Adrenal gland (tissue), 12 donors: ENCODE data around the gene RTP2. TPM values are rescaled to one million over a fixed set of nuclear protein-coding genes. Genes with fewer than 3 reads are reported as not detected.

Experiments
- DNase-seq, 7 donors: peaks; one replicate each; pipeline ENCODE4 v3.0.0-alpha.2; 2019 to 2020
- H3K27ac ChIP-seq, 5 donors: fragments of 200-600 bp; sonication (generic) in 4 of 5; 1 replicate in 3 of 5; 2 replicates in 2 of 5; pipeline versions ENCODE4 v1.5.1 to v1.8.0; 2016 to 2020; ENCODE audit warnings: mild to moderate bottlenecking in 1 of 5
- H3K27me3 ChIP-seq: fragments of 200-600 bp; 2 replicates; pipeline ENCODE4 v1.8.0; 2021
- H3K36me3 ChIP-seq, 2 donors: fragments of 200-600 bp; replicated peaks in 1 of 2; 1 replicate in 1 of 2; 2 replicates in 1 of 2; pipeline versions ENCODE4 v1.5.1 to v1.8.0; 2018 to 2022
- H3K4me1 ChIP-seq, 2 donors: fragments of 200-600 bp; replicated peaks in 1 of 2; 1 replicate in 1 of 2; 2 replicates in 1 of 2; pipeline versions ENCODE4 v1.5.1 to v1.8.0; 2018 to 2021
- H3K4me3 ChIP-seq, 4 donors: fragments of 200-600 bp; sonication (generic) in 3 of 4; one replicate each; pipeline ENCODE4 v1.5.1; 2016 to 2018
- H3K9me3 ChIP-seq, 3 donors: fragments of 200-600 bp; sonication (generic) in 1 of 3; replicated peaks in 1 of 3; 1 replicate in 2 of 3; 2 replicates in 1 of 3; pipeline versions ENCODE4 v1.5.1 to v1.8.0; 2016 to 2021
- CTCF ChIP-seq, 6 experiments: fragments of 450-650 bp in 4 of 6; fragments of 200-600 bp in 2 of 6; sonication (generic) in 1 of 6; IDR thresholded peaks; 1 replicate in 5 of 6; 2 replicates in 1 of 6; pipeline versions ENCODE4 v1.5.1 to v1.8.0; 2016 to 2021; ENCODE audit warnings: antibody characterized with exemption in 6 of 6, mild to moderate bottlenecking in 2 of 6, moderate library complexity in 1 of 6
- POLR2A ChIP-seq, 2 donors: fragments of 450-650 bp; IDR thresholded peaks; one replicate each; pipeline ENCODE4 v1.6.1; 2017; ENCODE audit warnings: antibody characterized with exemption in 2 of 2, mild to moderate bottlenecking in 2 of 2, moderate library complexity in 1 of 2
- WGBS, 4 donors: extraction: QIAGEN DNeasy Blood & Tissue Kit in 2 of 4; methylation state at CpG; one replicate each; pipeline versions ENCODE4 v1.1.5 to v1.1.7; 2013 to 2017; 5-methylcytosine and 5-hydroxymethylcytosine counted together
- intact Hi-C, 2 donors: fragments of 100-400 bp; cut with DNase I; formaldehyde crosslinking; loops; one replicate each; pipeline versions ENCODE4 v1.14.1 to v1.15.0; 2022 to 2023
- polyA plus RNA-seq, 3 donors: library from polyadenylated mRNA; stranded (reverse); fragments of 200-250 nt in 2 of 3; fragments of 350-450 nt in 1 of 3; fragmentation: Illumina TruSeq in 1 of 3; extraction: RNeasy Lipid Tissue Mini Kit (QIAGEN cat#74804) in 1 of 3; gene quantifications; one replicate each; pipeline ENCODE4 v1.2.3, GENCODE V29; 2013 to 2014
- total RNA-seq, 9 donors: library from RNA; depleted of rRNA in 4 of 9; stranded (reverse); fragments of >200 nt in 4 of 9; fragments of 120-200 nt in 1 of 9; fragmentation: NEBNext Ultra II Directional in 1 of 9; extraction: Animal tissue kit (Norgen Biotek cat#: 25700) in 1 of 9; gene quantifications; one replicate each; pipeline versions ENCODE4 v1.1.0 to v1.2.4, GENCODE V29; 2013 to 2023
- donor health status: healthy with polysubstance abuse.
- donor health status: Bipolar disorder and iron deficiency.
- donor health status: DM: yes; HTN: yes; CAD: no.
- donor health status: DM: no; HTN: no; CAD: no.
- donor health status: DM: no; HTN: no; CAD: no.
- donor health status: DM: yes; HTN: yes; CAD: no.

The RTP2 gene
- total and polyA plus RNA-seq, 12 donors = 0.28 TPM; not detected in 11

GRCh38 chr3:187713504-187713903, 11.1 kb upstream of the RTP2 start:
- no peaks in the 10 kb centered on the region for H3K36me3 ChIP-seq
- peaks cover 4 to 17% of the 10 kb centered on the region in 2 donors for H3K4me1 ChIP-seq
- H3K9me3 ChIP-seq = no peaks in the 10 kb centered on the region
- peak overlapping the region in 1 of 4 donors; percentile 17 for H3K4me3 ChIP-seq
- H3K27me3 ChIP-seq = no peaks in the 10 kb centered on the region
- intact Hi-C loops = loop anchor here in 1 of 2 donors (2.0 kb wide), 1 partner anchor 395 kb away; no protein-coding TSS in a partner anchor
- TF ChIP-seq CTCF (IDR thresholded peaks at IDR 0.05) = no peak
- TF ChIP-seq POLR2A (IDR thresholded peaks at IDR 0.05) = no peak
- 54 to 77% (median 67%) methylated on average over 2 of the region's 2 CpGs for WGBS, 4 donors
- DNase-seq = peak in 2 of 7 donors; percentile 46 to 67
- no peak overlapping the region for H3K27ac ChIP-seq

- H3K27me3 ChIP-seq = no peaks in the 10 kb centered on the region
- intact Hi-C loops = no loop called here
- 73 to 83% (median 80%) methylated on average over 4 of the region's 4 CpGs for WGBS, 4 donors
- H3K36me3 ChIP-seq = no peaks in the 10 kb centered on the region
- TF ChIP-seq POLR2A (IDR thresholded peaks at IDR 0.05) (no peak), CTCF (IDR thresholded peaks at IDR 0.05) (no peak)
- no peaks in the 10 kb centered on the region for H3K9me3 ChIP-seq
- DNase-seq = no peak
- peaks cover 0 to 6% of the 10 kb centered on the region in 2 donors for H3K4me1 ChIP-seq
- no peak overlapping the region for H3K27ac ChIP-seq
- no peak overlapping the region for H3K4me3 ChIP-seq
These were observed 6.8 kb upstream of the RTP2 start for GRCh38 chr3:187709155-187709554.

- Histone ChIP-seq H3K9me3 (no peaks in the 10 kb centered on the region), H3K4me3 (no peak overlapping the region), H3K27me3 (no peaks in the 10 kb centered on the region), H3K36me3 (no peaks in the 10 kb centered on the region), H3K27ac (no peak overlapping the region), H3K4me1 (peaks cover 0 to 1% of the 10 kb centered on the region in 2 donors)
- DNase-seq = no peak
- TF ChIP-seq POLR2A (IDR thresholded peaks at IDR 0.05) (no peak), CTCF (IDR thresholded peaks at IDR 0.05) (no peak)
- intact Hi-C loops = no loop called here
These were observed 6.3 kb upstream of the RTP2 start for GRCh38 chr3:187708696-187709095.

- no peaks in the 10 kb centered on the region for H3K9me3 ChIP-seq
- TF ChIP-seq CTCF (IDR thresholded peaks at IDR 0.05) (no peak), POLR2A (IDR thresholded peaks at IDR 0.05) (no peak)
- DNase-seq = peak in 6 of 7 donors; percentile 48 to 73 (median 62)
These were observed 4.6 kb upstream of the RTP2 start for GRCh38 chr3:187706971-187707370.

More at GRCh38 chr3:187706971-187707370, 4.6 kb upstream of the RTP2 start:
- intact Hi-C loops = no loop called here
- 80 to 94% (median 88%) methylated on average over 2 of the region's 2 CpGs for WGBS, 4 donors
- H3K36me3 ChIP-seq = no peaks in the 10 kb centered on the region
- no peak overlapping the region for H3K4me3 ChIP-seq
- no peaks in the 10 kb centered on the region for H3K27me3 ChIP-seq
- H3K4me1 ChIP-seq = no peaks in the 10 kb centered on the region
- H3K27ac ChIP-seq = no peak overlapping the region
